Activated CD4-positive, alpha-beta T cell treated with anti-CD3 and anti-CD28 coated beads, Interleukin-2, amount 50 U/mL, for 1 hour (primary cell): ENCODE data around the gene PDGFRA.
"Not testable (repeated sequence)": the region's sequence is repeated elsewhere in the genome, so short reads cannot be mapped to it uniquely, and the experiment has no call there.

Experiments used
- DNase-seq: peaks from one replicate; pipeline ENCODE4 v3.0.0-alpha.2; 2020

PDGFRA gene

GRCh38 chr4:54330896-54331295 is 101.8 kb downstream of the PDGFRA start:
- DNase-seq: no peak

- DNase-seq: no peak
These were observed 103.4 kb downstream of the PDGFRA start for GRCh38 chr4:54332542-54332941.

GRCh38 chr4:54333657-54334056 is 104.6 kb downstream of the PDGFRA start:
- no peak for DNase-seq

- DNase-seq: not testable (repeated sequence)
These were observed 105.7 kb downstream of the PDGFRA start for GRCh38 chr4:54334769-54335168.

- DNase-seq: no peak
These were observed 107.9 kb downstream of the PDGFRA start for GRCh38 chr4:54337009-54337408.

- DNase-seq: not testable (repeated sequence)
These were observed 113.0 kb downstream of the PDGFRA start for GRCh38 chr4:54342067-54342466.
